K562 (cell line): ENCODE results near the gene MYO6. TPM values are rescaled to one million over a fixed set of nuclear protein-coding genes. Genes with fewer than 3 reads are reported as not detected.

Source experiments
- ATAC-seq: fragments of 200-7000 bp; cut with Tn5 transposase; 3 replicates; pipeline ENCODE4 v1.9.1; 2020; ENCODE audit warnings: moderate library complexity
- BruUV-seq: library from RNA; stranded (reverse); fragments of 400-500 nt; replicated peaks from 2 replicates; lab custom pipeline; 2021; lab: Mats Ljungman, UMichigan
- CTCF ChIA-PET: fragments of 300-600 bp; formaldehyde crosslinking; extraction: SDS; loops from one replicate; lab custom pipeline; 2021; ENCODE audit warnings: low intra/inter-chr PET ratio; lab: Yijun Ruan, JAX
- POLR2A ChIA-PET: fragments of 300-600, 350-650 bp; sonication (Branson Sonifier 250); formaldehyde crosslinking; extraction: SDS; loops from one replicate; lab custom pipeline; 2021; ENCODE audit warnings: antibody characterized with exemption, inconsistent platforms; lab: Yijun Ruan, JAX
- DNase-seq, 4 experiments: peaks; one replicate each; pipeline versions ENCODE4 v3.0.0 to v3.0.0-alpha.2; 2011 to 2018; ENCODE audit warnings: low spot score in 3 of 4, mixed read lengths in 3 of 4; ENCODE audit errors: extremely low read depth in 1 of 4
- FAIRE-seq: peaks from 2 replicates; lab custom pipeline; 2011; peaks lifted over from hg19 to GRCh38; lab: Jason Lieb, UNC
- H2AFZ ChIP-seq: 2 replicates; pipeline ENCODE4 v1.6.0; 2011; ENCODE audit warnings: low read depth, low read length, control low read depth, inconsistent platforms
- H3K27ac ChIP-seq: fragments of 200-600 bp; 3 replicates; pipeline ENCODE4 v1.8.0; 2011; ENCODE audit warnings: low read depth, mild to moderate bottlenecking, control low read depth, inconsistent platforms, low read length, moderate library complexity, mixed read lengths; ENCODE audit errors: extremely low read depth
- H3K27me3 ChIP-seq, 2 experiments: fragments of 300-600 bp in 1 of 2; 2 replicates in 1 of 2; 3 replicates in 1 of 2; pipeline versions ENCODE4 v1.6.0 to v1.8.0; 2011; ENCODE audit warnings: inconsistent platforms in 2 of 2, low read length in 2 of 2, mild to moderate bottlenecking in 1 of 2, mixed read lengths in 1 of 2, moderate library complexity in 1 of 2; ENCODE audit not compliant: control insufficient read depth in 2 of 2, insufficient read depth in 2 of 2
- H3K36me3 ChIP-seq: fragments of 300-600 bp; 3 replicates; pipeline ENCODE4 v1.8.0; 2011; ENCODE audit warnings: mild to moderate bottlenecking, low read length, inconsistent platforms; ENCODE audit not compliant: control insufficient read depth, insufficient read depth
- H3K4me1 ChIP-seq, 2 experiments: fragments of 200-600 bp in 1 of 2; replicated peaks in 1 of 2; 2 replicates in 1 of 2; 3 replicates in 1 of 2; pipeline versions ENCODE4 v1.5.1 to v1.8.0; 2011; ENCODE audit warnings: inconsistent platforms in 2 of 2, low read length in 2 of 2, mild to moderate bottlenecking in 1 of 2, mixed read lengths in 1 of 2, moderate library complexity in 1 of 2; ENCODE audit not compliant: control insufficient read depth in 2 of 2, insufficient read depth in 2 of 2
- H3K4me2 ChIP-seq: 2 replicates; pipeline ENCODE4 v1.6.1; 2011; ENCODE audit warnings: low read length, control low read depth, inconsistent platforms, mixed read lengths; ENCODE audit not compliant: insufficient read depth
- H3K4me3 ChIP-seq: fragments of 200-600 bp; sonication (generic), shearing (Covaris generic); 2 replicates; pipeline ENCODE4 v1.5.1; 2016; ENCODE audit warnings: control low read depth, inconsistent platforms
- H3K79me2 ChIP-seq: fragments of 200-600 bp; 3 replicates; pipeline ENCODE4 v1.8.0; 2011; ENCODE audit warnings: low read length, inconsistent platforms; ENCODE audit not compliant: control insufficient read depth, insufficient read depth
- H3K9ac ChIP-seq, 2 experiments: 2 replicates each; pipeline versions ENCODE4 v1.6.0 to v1.6.1; 2011; ENCODE audit warnings: low read depth in 2 of 2, low read length in 2 of 2, control low read depth in 1 of 2, inconsistent platforms in 1 of 2, mild to moderate bottlenecking in 1 of 2, mixed read lengths in 1 of 2; ENCODE audit not compliant: insufficient read depth in 1 of 2
- H3K9me1 ChIP-seq: one replicate; pipeline ENCODE4 v1.6.0; 2011; ENCODE audit warnings: inconsistent platforms, mild to moderate bottlenecking, low read length, moderate library complexity; ENCODE audit not compliant: control insufficient read depth, insufficient read depth
- H3K9me3 ChIP-seq: replicated peaks from 2 replicates; pipeline ENCODE4 v1.5.1; 2011; ENCODE audit warnings: low read depth, low read length, inconsistent platforms; ENCODE audit not compliant: control insufficient read depth, insufficient read depth
- H4K20me1 ChIP-seq: replicated peaks from 2 replicates; pipeline ENCODE4 v1.6.1; 2011; ENCODE audit warnings: low read length, inconsistent platforms, mixed read lengths; ENCODE audit not compliant: control insufficient read depth, insufficient read depth
- ARID4B ChIP-seq: sonication (generic); formaldehyde crosslinking; IDR thresholded peaks from 2 replicates; pipeline ENCODE4 v1.8.0; 2022; ENCODE audit warnings: mild to moderate bottlenecking, missing genetic modification reagents
- E2F6 ChIP-seq, 2 experiments: IDR thresholded peaks; 2 replicates each; pipeline ENCODE4 v1.6.1; 2011; ENCODE audit warnings: borderline replicate concordance in 1 of 2, control low read depth in 1 of 2, low read depth in 1 of 2, low read length in 1 of 2, mild to moderate bottlenecking in 1 of 2, mixed read lengths in 1 of 2, moderate library complexity in 1 of 2; ENCODE audit not compliant: insufficient read depth in 1 of 2, insufficient read length in 1 of 2, poor library complexity in 1 of 2, severe bottlenecking in 1 of 2; ENCODE audit errors: extremely low read depth in 1 of 2
- GATAD2B ChIP-seq: fragments of 450-650 bp; IDR thresholded peaks from 2 replicates; pipeline ENCODE4 v1.6.1; 2017; ENCODE audit warnings: mild to moderate bottlenecking, borderline replicate concordance
- MED1 ChIP-seq: sonication (generic); formaldehyde crosslinking; IDR thresholded peaks from 2 replicates; pipeline ENCODE4 v1.8.1; 2023; ENCODE audit warnings: missing genetic modification reagents, borderline replicate concordance
- POLR2G ChIP-seq: fragments of 200-400 bp; formaldehyde crosslinking; IDR thresholded peaks from 2 replicates; pipeline ENCODE4 v1.6.1; 2017; ENCODE audit warnings: low read depth, mild to moderate bottlenecking, antibody characterized with exemption, low read length, moderate library complexity
- PREB ChIP-seq: sonication (generic); formaldehyde crosslinking; IDR thresholded peaks from 2 replicates; pipeline ENCODE4 v1.8.1; 2023; ENCODE audit warnings: mild to moderate bottlenecking, missing genetic modification reagents
- PRPF4 ChIP-seq: fragments of 200-400 bp; formaldehyde crosslinking; IDR thresholded peaks from one replicate; pipeline ENCODE4 v1.6.1; 2017; ENCODE audit warnings: low read length, low read depth, mild to moderate bottlenecking; ENCODE audit not compliant: insufficient read depth, poor library complexity, severe bottlenecking
- RAD51 ChIP-seq: fragments of 450-650 bp; IDR thresholded peaks from 2 replicates; pipeline ENCODE4 v1.7.1; 2016; ENCODE audit warnings: low read depth, mild to moderate bottlenecking, borderline replicate concordance
- SNAPC5 ChIP-seq: fragments of 250-450 bp; sonication (Bioruptor Pico); IDR thresholded peaks from 2 replicates; pipeline ENCODE4 v1.8.0; 2021; ENCODE audit warnings: moderate library complexity, mild to moderate bottlenecking, inconsistent platforms
- TEAD4 ChIP-seq, 2 experiments: sonication (generic) in 1 of 2; formaldehyde crosslinking in 1 of 2; IDR thresholded peaks; 2 replicates each; pipeline versions ENCODE4 v1.6.1 to v1.8.0; 2012 to 2022; ENCODE audit warnings: borderline replicate concordance in 1 of 2, inconsistent platforms in 1 of 2, low read length in 1 of 2, mild to moderate bottlenecking in 1 of 2, missing genetic modification reagents in 1 of 2
- ZNF280A ChIP-seq: fragments of 450-650 bp; IDR thresholded peaks from 2 replicates; pipeline ENCODE4 v1.6.1; 2018; ENCODE audit warnings: mild to moderate bottlenecking, low read depth; ENCODE audit not compliant: partially characterized antibody
- WGBS: fragments of 100-300 bp; shearing (Covaris generic); methylation state at CpG from one replicate; pipeline ENCODE4 v1.1.6; 2016; ENCODE audit warnings: low coverage, mixed read lengths; ENCODE audit not compliant: insufficient coverage; ENCODE audit errors: missing lambda C conversion rate; 5-methylcytosine and 5-hydroxymethylcytosine counted together
- in situ Hi-C: fragments of 300-500 bp; cut with MboI; formaldehyde crosslinking; loops from 4 replicates; pipeline ENCODE4 v1.15.0; 2018; ENCODE audit warnings: inconsistent platforms, mixed read lengths
- intact Hi-C: fragments of 100-400 bp; cut with micrococcal nuclease; formaldehyde crosslinking; loops from 2 replicates; pipeline ENCODE4 v1.14.2; 2022
- polyA plus RNA-seq, 8 experiments: library from polyadenylated mRNA; depleted of rRNA in 4 of 8; stranded (reverse) in 5 of 8; unstranded in 3 of 8; fragments of >200 nt; fragmentation: Nextera tagmentation in 2 of 8; fragmentation: Illumina TruSeq in 1 of 8; extraction: Ambion mirVana in 2 of 8; extraction: Trizol in 1 of 8; gene quantifications; 2 replicates each; pipeline versions ENCODE4 v1.2.1 to v1.2.3, GENCODE V29; 2011 to 2014; ENCODE audit warnings: inconsistent platforms in 1 of 8, missing spikeins in 1 of 8
- total RNA-seq, 7 experiments: library from RNA; depleted of rRNA in 6 of 7; stranded (reverse); fragments of >200 nt in 6 of 7; fragmentation: Illumina TruSeq in 2 of 7; extraction: Trizol in 2 of 7; gene quantifications; 2 replicates each; pipeline versions ENCODE4 v1.2.1 to v1.2.3, GENCODE V29; 2011 to 2021; ENCODE audit warnings: low replicate concordance in 1 of 7

Gene MYO6
- total and polyA plus RNA-seq, 9 of the 15 experiments (the other 6 are each of a cell fraction or from before 2014, with no cell fraction given) = 1.3 to 5.5 (median 2.7) TPM

- TF ChIP-seq PREB (no peak), PRPF4 (no peak), ARID4B (CRISPR knock-in tag) (no peak), TEAD4 (IDR thresholded peaks at IDR 0.05; ENCODE audit: low read length) (no peak), TEAD4 (CRISPR knock-in tag; IDR thresholded peaks at IDR 0.05; ENCODE audit: borderline replicate concordance) (no peak)
- TF ChIP-seq, all 486 proteins: peak for 0
These were observed 5.1 kb upstream of the MYO6 start (continued) for GRCh38 chr6:75743971-75744370.

- WGBS = 6% methylated on average over 3 of the region's 3 CpGs
- H3K79me2 ChIP-seq = no peaks in the 10 kb centered on the region
- no peaks in the 10 kb centered on the region for H3K36me3 ChIP-seq
- no peaks in the 10 kb centered on the region for H4K20me1 ChIP-seq
- ChIA-PET POLR2A (no interaction called here), CTCF (no interaction called here)
- DNase-seq (no peak), FAIRE-seq (no peak), ATAC-seq (no peak)
- intact Hi-C loops (no loop called here), in situ Hi-C loops (no loop called here)
- no peak overlapping the region for H3K4me3 ChIP-seq
- H2AFZ ChIP-seq = no peak overlapping the region
- no peaks in the 10 kb centered on the region for H3K9me3 ChIP-seq
- H3K4me1 ChIP-seq = peaks cover 0 to 14% of the 10 kb centered on the region in 2 experiments; a peak in 2 of 5 replicates
- H3K9me1 ChIP-seq = no peaks in the 10 kb centered on the region
- no peak overlapping the region for H3K9ac ChIP-seq
- H3K4me2 ChIP-seq = no peak overlapping the region
- no TSS peak for BruUV-seq
- H3K27me3 ChIP-seq = peaks cover 7 to 29% of the 10 kb centered on the region in 2 experiments; a peak in 4 of 5 replicates
- H3K27ac ChIP-seq = no peak overlapping the region
- no peak for TF ChIP-seq ZNF280A
- no peak for TF ChIP-seq SNAPC5
- no peak for TF ChIP-seq GATAD2B
- TF ChIP-seq POLR2G = no peak
- no peak for TF ChIP-seq MED1 (CRISPR knock-in tag)
- TF ChIP-seq RAD51 = no peak
- TF ChIP-seq E2F6 (IDR thresholded peaks at IDR 0.05; ENCODE audit: borderline replicate concordance in 1 of 2, extremely low read depth in 1 of 2, insufficient read depth in 1 of 2, insufficient read length in 1 of 2, low read depth in 1 of 2, low read length in 1 of 2, poor library complexity in 1 of 2, severe bottlenecking in 1 of 2) = no peak
These were observed 3.6 kb upstream of the MYO6 start for GRCh38 chr6:75745404-75745803.
